HG03439 (cell line): ENCODE data around the gene EPHB6.
A peak's percentile ranks its signal among the peaks of the same experiment; 100 is the strongest.

Source experiments
- ATAC-seq: cut with Tn5 transposase; IDR thresholded peaks from one replicate; pipeline ENCODE4 v1.9.1; 2021; ENCODE audit warnings: mild to moderate bottlenecking, moderate library complexity; ENCODE audit not compliant: unreplicated experiment

The EPHB6 gene, protein sequence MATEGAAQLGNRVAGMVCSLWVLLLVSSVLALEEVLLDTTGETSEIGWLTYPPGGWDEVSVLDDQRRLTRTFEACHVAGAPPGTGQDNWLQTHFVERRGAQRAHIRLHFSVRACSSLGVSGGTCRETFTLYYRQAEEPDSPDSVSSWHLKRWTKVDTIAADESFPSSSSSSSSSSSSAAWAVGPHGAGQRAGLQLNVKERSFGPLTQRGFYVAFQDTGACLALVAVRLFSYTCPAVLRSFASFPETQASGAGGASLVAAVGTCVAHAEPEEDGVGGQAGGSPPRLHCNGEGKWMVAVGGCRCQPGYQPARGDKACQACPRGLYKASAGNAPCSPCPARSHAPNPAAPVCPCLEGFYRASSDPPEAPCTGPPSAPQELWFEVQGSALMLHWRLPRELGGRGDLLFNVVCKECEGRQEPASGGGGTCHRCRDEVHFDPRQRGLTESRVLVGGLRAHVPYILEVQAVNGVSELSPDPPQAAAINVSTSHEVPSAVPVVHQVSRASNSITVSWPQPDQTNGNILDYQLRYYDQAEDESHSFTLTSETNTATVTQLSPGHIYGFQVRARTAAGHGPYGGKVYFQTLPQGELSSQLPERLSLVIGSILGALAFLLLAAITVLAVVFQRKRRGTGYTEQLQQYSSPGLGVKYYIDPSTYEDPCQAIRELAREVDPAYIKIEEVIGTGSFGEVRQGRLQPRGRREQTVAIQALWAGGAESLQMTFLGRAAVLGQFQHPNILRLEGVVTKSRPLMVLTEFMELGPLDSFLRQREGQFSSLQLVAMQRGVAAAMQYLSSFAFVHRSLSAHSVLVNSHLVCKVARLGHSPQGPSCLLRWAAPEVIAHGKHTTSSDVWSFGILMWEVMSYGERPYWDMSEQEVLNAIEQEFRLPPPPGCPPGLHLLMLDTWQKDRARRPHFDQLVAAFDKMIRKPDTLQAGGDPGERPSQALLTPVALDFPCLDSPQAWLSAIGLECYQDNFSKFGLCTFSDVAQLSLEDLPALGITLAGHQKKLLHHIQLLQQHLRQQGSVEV

DNA sequence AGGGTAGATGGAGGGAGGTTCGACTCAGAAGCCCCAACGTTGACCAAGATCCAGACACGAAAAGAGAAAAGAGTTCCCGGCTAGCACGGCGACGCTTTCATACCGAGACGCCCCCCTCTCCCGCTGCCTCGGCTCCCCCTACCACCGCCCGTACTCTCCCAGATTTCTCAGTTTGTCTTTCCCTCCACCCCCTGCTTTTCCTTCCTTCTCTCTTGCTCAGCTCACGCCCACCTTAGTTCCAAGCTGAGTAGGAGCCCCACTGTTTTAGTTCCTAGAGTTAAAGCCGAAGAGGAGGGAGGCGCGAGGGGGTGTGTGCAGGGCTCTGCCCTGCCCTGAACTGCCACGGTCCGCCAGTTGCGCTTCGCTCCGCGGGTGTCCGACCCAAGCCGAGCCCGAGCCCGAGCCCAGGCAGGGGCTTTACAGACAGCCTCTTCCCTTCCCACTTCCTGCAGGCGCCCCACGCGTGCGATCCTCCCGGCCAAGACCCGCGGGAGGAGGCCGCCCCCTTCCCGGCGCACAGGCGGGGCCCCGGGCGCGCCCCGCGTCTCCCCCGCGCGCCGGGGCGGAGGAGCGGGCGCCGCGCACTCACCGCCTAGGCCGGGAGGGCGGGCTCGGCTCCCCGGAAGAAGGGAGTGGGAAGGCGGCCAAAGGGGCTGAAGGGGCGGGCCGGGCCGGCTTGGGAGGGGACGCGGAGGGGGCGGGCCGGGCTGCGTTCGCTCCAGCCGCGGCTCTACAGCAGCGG is at the start of gene EPHB6:
EPHB6 (plus strand) TSS at position 705 of the 742 bp plus-strand sequence. CDS start 8,152 bp downstream, outside the sequence.
- peak; percentile 57 for ATAC-seq

DNA sequence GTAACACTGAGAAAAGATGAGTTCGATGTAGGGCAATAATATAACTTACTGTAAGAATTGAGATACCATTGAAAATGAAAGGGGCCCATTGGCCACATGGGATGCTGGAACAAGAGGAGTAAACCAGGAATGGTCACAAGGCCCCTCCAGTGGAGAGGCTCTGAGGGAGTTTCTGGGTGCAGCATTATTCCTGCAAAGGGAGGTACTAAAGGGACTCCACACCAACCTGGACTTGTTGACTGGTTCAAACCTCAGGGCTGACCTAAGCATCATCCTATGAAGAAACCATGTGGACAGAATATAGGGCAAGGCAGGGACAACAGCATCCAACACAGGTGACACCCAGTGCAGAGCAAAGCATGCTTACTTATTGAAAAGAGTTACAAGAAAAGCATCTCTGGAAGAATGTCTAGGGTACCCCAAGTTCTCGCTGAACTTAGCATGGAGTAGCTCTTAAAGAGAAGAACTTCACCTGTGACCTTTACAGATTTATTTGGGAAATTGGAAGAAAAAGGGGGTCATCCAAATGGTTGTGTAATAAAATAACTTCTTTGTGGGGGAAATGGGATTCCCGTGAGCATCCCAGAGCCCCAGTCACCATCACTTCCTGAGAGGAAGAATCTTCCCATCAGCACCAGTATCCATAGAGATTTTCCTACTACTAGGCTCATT is 49.4 kb upstream of the EPHB6 start:
- ATAC-seq = no peak

DNA sequence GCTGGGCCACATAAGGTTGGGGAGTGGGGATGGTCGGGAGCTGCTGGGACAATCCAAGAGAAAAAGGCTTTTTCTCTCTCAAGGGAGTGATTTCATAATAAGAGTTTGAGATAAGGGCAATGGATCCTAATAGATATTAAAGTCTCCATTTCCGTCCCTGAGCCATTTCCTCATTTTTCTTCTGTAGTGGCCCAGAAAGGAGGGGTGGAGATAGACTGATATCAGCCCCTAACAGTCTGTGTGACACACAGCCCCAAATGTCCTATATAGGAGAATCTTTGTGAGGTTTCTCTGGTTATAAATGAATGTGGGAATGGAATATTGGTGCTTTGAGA is 48.9 kb upstream of the EPHB6 start:
- ATAC-seq = no peak

DNA sequence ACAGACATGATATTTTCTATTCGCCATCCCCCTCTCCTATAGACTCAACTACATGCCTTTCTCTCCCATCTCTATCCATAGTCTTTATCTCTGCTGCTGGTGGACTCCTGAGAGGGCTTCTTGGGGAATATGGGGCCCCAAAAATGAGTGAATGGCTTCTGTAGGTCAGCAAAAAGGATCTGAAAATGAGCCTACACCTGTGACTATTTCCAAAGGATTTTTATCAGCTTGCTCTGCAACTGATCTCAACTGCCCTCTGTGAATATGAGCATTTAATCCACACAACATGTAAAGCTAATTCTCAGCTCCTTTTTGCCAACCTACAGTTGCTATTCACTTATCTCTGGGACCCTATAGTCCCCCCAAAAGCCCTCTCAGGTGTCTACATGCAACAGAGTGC is 47.9 kb upstream of the EPHB6 start:
- no peak for ATAC-seq

DNA sequence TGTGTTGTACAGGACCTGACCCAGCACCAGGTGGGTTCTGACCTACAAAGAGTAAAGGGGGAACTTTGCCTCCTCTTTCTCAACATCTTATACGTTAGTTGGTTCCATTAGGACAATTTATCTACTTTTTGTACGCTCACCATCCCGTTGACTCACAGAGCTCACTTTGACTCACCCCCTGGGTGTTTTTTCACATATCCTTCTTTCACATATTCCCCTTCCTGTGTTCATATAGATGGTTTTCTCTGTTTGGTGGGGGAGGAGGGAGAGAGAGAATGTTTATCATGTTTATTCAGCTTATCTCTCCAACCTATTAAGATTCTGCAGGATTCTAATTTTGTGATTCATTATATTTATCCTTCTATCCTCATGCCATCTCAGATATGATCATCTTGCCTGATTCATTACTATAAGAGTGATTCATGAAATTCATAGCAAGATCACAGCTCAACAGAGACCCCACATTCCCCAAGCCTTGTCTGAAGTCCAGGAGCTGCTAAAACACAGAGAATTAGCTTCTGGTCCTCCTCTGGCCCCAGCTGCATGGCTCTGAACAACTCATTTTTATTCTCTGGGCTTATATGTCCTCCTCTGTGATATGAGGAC is 46.9 kb upstream of the EPHB6 start:
- no peak for ATAC-seq

DNA sequence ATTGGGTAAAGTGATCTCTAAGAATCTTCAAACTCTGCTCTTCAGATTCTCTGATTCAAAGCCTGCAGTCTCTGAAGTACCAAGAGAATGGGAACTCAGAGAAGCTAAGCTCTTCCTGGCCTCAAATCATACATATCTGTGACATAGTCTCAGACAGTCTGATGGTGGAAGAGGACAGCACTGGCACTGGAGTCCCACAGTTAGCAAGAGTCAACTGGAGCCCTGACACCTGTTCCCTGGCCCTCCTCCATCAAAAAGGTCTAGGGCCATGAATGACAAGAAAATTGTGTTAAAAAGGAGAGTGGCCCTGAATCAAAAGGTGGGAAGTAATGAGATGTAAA is 46.4 kb upstream of the EPHB6 start:
- peak; percentile 22 for ATAC-seq

DNA sequence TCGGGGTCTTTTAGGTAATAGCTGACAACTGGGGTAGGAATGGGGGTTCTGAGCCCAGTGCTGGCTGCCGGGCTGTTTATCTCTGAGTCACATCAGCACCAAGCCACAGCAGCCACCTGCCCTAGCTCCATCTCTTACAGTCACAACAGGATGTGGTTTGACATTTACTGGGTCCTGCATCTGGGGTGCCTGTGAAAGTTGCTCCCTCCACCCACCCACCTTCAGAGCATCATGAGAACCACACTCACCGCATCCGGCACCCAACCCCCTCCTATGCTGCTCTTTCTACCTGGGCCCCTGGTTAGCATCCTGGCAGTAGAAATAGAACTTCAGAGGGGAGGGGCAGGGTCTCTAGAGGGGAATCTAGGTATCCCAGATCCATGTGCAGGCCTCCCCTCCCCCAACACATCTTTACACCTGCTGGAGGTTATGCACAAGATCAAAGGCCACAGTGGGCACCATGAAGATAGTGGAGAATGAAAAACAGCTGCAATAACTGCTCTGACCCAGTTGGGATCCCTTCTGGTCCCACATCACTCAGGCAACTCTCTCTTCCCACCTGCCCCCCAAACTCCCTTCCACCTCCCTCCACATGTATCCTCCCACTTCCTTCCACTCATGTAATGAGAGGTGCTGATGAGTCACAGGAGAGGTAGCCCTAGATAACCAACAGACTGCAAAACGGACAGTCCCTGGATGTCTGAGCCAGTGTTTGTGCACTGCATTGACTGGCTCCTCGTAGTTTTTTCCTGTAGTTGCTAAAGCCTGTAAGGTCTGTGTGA is 45.9 kb upstream of the EPHB6 start:
- peak; percentile 92 for ATAC-seq

DNA sequence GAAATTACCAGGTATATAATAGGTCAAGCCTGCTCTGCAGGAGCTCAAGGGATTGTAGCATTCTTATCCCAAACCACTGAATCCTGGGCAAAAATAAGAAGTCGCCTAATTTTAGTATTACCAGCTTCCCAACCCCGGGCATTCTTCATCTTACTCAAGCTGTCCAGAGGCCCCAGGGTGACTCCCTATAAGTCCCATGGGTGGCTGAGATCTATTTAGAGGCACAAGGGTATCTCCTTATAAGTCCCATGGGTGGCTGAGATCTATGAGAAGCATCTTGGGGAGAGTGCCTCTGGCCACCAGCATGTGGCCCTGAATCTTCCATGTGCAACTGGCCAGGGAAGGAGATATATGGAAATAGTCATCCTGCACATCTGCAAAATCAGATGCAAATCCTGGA is 45.2 kb upstream of the EPHB6 start:
- ATAC-seq = peak; percentile 0

DNA sequence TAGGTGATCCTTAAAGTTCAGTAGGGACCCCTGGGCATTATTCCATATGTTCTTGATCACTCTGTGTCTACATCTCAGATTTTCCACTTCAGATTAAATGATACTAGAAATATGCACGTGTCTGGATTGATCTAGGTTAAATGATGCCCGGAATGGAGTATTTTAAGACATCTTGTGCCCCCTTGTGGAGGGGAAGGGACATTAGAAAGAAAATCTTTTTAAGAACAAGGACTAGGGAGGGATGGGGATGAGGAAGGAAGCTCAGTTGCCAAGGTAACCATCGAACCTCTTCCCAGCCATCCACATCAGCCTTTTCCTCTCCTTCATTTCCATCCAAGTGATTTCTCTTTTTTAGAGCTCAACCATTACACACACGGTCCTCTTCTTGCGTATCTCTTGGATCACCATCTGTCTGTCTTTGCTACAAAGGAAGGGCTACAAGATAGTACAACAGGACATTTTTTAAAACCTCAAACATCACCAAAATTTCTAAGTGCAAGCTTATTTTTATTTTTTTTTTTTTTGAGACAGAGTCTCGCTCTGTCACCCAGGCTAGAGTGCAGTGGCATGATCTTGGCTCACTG is 43.6 kb upstream of the EPHB6 start:
- no peak for ATAC-seq

DNA sequence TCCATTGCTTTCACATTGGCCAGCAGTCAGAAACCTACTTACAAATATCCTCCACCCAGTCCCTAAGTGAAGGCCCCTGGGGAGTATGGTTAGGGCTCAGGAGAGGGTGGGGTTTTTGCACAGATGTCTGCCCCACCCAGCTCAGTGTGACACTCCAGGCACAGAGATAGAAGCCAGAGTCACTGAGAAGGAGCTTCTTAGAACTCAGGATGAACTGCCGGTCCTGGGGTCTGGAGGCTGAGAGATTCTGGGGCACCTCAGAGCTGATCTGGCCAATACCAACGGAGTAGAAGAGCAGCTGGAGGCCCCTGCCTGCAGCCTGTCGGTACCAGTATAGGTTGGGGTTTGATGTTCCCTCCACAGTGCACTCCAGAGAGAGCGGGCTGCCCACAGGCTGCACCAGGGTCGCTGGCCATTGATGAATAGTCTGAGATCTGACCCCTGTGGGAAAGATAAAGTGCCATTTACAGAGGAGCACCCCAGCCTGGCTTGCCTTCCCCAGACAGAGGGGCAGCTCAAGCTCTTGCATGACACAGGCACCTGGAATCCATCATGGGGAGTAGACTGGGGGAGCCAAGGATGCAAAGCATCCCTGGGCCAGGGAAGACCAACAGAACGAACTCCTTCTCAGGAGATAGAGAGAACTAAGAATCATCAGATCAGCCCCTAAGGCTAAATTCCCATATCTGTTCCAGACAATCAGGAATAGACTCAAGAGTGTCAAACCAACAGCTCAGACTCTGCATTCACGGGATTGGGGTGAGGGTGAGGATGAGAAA is 42.2 kb upstream of the EPHB6 start:
- no peak for ATAC-seq

DNA sequence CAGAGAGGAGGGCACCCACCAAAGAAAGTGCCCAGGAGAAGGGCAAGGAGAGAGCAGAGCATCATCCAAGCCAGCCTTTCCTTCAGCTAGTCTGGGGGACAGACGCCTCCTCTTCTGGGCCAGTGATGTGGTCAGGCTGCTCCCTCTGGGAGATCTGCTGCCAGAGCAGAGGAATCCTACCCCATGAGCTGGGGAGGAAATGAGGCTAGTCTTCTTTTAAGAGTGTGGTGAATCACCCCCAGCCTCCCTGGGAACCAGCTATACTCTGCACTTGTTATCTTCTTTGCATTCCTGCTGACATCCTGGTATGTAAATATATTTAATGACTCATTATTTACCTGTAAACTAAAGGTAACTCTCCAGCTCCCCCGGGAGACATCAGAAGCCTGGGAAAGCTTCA is 41.6 kb upstream of the EPHB6 start:
- no peak for ATAC-seq

DNA sequence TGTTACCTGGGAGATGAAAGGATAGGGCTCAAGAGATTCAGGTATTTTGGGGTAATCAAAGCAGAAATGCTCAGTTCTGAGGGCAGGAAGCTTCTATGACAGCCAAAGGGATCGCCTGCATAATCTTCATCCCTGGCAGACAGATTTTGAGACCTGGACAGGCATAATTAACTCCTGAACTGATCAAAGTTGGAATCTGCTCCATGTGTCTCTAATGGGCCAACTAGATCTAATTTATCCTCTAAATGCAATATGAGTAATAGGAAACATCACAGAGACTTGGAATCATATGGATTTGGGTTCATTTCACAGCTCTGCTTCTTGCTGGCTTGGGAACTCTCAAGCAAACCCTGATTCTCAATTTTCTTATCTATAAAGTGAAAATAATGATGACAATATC is 41.2 kb upstream of the EPHB6 start:
- no peak for ATAC-seq

DNA sequence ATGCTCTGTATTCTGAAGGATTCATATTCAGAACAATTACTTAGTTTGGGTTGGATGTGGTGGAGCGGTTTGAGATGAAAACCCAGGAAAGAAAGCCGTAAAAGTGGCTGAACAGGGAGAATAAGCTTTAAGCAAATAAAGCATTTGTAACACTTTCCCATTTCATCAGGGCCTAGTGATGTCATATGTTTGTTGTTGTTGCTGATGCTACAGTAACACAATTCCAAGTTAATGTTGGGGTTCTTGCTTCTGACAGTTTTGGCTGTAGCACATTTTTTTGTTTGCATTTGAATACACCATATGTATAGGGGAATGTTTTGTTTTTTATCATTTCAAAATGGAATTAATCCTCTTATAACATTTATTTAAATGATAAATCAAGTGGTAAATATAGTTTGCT is 40.4 kb upstream of the EPHB6 start:
- no peak for ATAC-seq

DNA sequence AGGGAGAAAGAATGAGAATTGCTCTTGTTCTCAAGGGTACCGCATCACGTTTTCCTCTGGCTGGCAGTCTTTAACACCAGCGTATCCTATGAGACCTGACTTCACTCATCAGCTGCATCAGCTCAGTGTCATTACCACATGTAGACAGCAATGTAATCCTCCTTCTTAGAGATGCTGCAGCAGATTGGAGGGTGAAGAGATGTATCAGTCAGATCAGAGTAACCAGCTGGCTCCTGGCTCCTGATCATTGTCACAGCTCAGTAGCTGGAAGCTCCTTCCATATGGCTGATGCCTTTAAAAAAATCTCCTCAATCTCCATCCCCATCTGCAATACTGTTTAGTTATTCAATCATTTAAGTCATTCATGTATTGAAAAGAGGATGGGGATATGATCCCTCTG is 39.7 kb upstream of the EPHB6 start:
- ATAC-seq = no peak

DNA sequence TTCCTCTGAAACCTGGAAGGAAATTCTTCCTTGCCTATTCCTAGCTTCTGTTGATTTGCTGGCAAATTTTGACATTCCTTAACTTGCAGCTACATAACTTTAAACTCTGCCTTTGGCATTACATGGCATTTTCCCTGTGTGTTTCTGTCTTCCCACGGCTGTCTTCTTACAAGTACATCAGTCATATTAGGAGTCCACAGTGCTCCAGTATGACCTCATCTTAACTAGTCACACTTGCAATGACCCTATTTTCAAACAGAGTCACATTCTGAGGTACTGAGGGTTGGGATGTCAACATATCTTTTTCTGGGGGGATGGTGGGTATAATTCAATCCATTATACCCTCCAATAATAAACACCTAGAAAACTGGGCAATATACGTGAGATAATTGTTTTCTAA is 37.4 kb upstream of the EPHB6 start:
- no peak for ATAC-seq

DNA sequence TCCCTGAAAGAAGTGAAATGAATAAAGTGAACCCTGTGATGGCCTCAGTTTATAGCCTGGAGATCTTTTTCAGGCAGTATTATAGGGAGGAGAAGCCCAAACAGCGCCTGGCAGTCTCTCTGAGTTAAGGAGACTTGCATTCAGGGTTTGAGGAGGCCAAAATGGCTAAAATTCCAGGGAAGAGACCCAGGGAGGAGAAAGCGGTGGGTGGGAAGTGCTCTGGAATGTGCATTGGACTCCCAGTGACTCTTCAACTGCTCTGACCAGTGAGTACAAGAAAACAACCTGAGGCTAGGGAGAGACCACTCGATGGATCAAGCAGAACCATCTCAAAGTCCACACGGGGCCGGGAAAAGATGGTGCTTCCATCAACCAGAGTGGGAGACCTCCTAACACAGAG is 35.3 kb upstream of the EPHB6 start:
- ATAC-seq = no peak

DNA sequence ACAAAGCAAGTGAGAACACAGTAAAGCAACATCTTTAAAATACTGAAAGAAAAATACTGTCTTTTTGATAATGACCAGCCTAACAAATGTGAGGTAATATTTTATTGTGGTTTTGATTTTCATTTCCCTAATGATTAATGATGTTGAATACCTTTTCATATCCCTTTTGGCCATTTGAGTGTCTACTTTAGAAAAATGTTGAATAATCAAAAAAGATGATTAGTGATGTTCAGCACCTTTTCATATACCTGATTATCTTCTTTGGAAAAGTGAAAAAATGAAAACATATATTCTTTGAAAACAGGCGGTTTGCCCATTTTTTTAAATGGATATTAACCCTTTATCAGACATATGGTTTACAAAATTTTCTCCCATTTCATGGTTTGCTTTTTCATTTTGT is 32.2 kb upstream of the EPHB6 start:
- ATAC-seq = no peak

DNA sequence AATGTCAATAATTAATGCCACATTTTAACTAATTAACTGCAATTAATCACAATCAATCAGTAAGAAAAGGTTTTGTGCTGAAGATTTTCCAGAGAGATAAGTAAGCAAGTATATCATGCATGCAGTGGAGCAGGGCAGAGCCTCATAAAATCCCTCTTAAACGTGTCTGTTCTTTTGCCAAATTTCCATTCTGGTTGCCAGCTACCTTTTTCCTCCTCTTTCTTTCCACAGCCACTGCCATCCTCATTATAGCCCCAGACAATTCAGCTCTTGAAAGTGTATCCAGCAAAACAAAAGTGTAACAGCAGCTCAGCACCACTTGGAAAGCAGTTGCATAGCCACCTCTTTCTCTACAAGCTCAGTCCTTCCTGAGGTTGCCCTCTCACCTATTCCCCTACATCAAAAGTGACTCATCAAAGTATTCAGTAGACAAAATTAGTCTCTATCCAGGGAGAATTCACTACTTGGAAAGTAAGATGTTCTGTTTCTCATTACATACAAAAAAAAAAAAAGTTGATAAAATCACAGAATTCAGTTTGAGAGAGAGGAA is 26.9 kb upstream of the EPHB6 start:
- no peak for ATAC-seq
